OCI-LY1 (cell line): ENCODE measurements around the gene CDK5R1.

Source experiments
- H2AFZ ChIP-seq: fragments of 200-600 bp; sonication (generic), shearing (Covaris generic); 2 replicates; pipeline ENCODE4 v1.6.0; 2014; ENCODE audit warnings: antibody characterized with exemption, mild to moderate bottlenecking, low read length
- H3F3A ChIP-seq: fragments of 200-600 bp; sonication (generic), shearing (Covaris generic); 2 replicates; pipeline ENCODE4 v1.6.0; 2014; ENCODE audit warnings: mild to moderate bottlenecking, antibody characterized with exemption, low read length, moderate library complexity; ENCODE audit not compliant: insufficient read depth
- H3K27ac ChIP-seq: fragments of 200-600 bp; sonication (generic); 2 replicates; pipeline ENCODE4 v1.5.1; 2014; ENCODE audit warnings: low read length, mixed run types, mild to moderate bottlenecking, low read depth; ENCODE audit not compliant: poor library complexity, severe bottlenecking
- H3K27me3 ChIP-seq: fragments of 200-600 bp; sonication (generic); 2 replicates; pipeline ENCODE4 v1.6.0; 2014; ENCODE audit warnings: antibody characterized with exemption, mild to moderate bottlenecking, low read length, moderate library complexity; ENCODE audit not compliant: insufficient read depth
- H3K36me3 ChIP-seq: fragments of 200-600 bp; sonication (generic); 2 replicates; pipeline ENCODE4 v1.6.1; 2014; ENCODE audit warnings: mild to moderate bottlenecking, antibody characterized with exemption, low read length, moderate library complexity, mixed read lengths; ENCODE audit not compliant: insufficient read depth
- H3K4me1 ChIP-seq: fragments of 200-600 bp; sonication (generic); 2 replicates; pipeline ENCODE4 v1.5.1; 2014; ENCODE audit warnings: mild to moderate bottlenecking, low read length, moderate library complexity; ENCODE audit not compliant: insufficient read depth, severe bottlenecking
- H3K4me2 ChIP-seq: fragments of 200-600 bp; sonication (generic), shearing (Covaris generic); 2 replicates; pipeline ENCODE4 v1.6.1; 2014; ENCODE audit warnings: low read length
- H3K4me3 ChIP-seq: fragments of 200-600 bp; sonication (generic); 2 replicates; pipeline ENCODE4 v1.5.1; 2014; ENCODE audit warnings: low read length, low read depth, mild to moderate bottlenecking, mixed read lengths; ENCODE audit not compliant: poor library complexity, severe bottlenecking
- H3K79me2 ChIP-seq: fragments of 200-600 bp; shearing (Covaris generic); 2 replicates; pipeline ENCODE4 v1.6.1; 2016; ENCODE audit warnings: mixed run types, low read length, mixed read lengths; ENCODE audit not compliant: insufficient read depth
- H3K9ac ChIP-seq: fragments of 200-600 bp; sonication (generic), shearing (Covaris generic); 2 replicates; pipeline ENCODE4 v1.6.1; 2014; ENCODE audit warnings: mild to moderate bottlenecking, low read length, mixed read lengths
- H3K9me2 ChIP-seq: fragments of 200-600 bp; sonication (generic), shearing (Covaris generic); 2 replicates; pipeline ENCODE4 v1.6.1; 2014; ENCODE audit warnings: low read depth, mild to moderate bottlenecking, low read length, mixed read lengths
- H3K9me3 ChIP-seq: fragments of 200-600 bp; shearing (Covaris generic); 2 replicates; pipeline ENCODE4 v1.6.1; 2014; ENCODE audit warnings: low read length, mixed read lengths
- H4K20me1 ChIP-seq: fragments of 200-600 bp; sonication (generic), shearing (Covaris generic); 2 replicates; pipeline ENCODE4 v1.6.0; 2016; ENCODE audit warnings: mild to moderate bottlenecking, low read length; ENCODE audit not compliant: insufficient read depth
- EZH2 ChIP-seq: fragments of 200-600 bp; sonication (generic), shearing (Covaris generic); IDR thresholded peaks from 2 replicates; pipeline ENCODE4 v1.8.0; 2017; ENCODE audit warnings: borderline replicate concordance, mixed run types, mild to moderate bottlenecking, antibody characterized with exemption, low read length, moderate library complexity, mixed read lengths
- TF ChIP-seq, protein P1 (sequence below): fragments of 200-600 bp; sonication (generic), shearing (Covaris generic); IDR thresholded peaks from 2 replicates; pipeline ENCODE4 v1.5.1; 2017; ENCODE audit warnings: mild to moderate bottlenecking, antibody characterized with exemption, low read length, moderate library complexity, mixed read lengths

Gene CDK5R1

DNA sequence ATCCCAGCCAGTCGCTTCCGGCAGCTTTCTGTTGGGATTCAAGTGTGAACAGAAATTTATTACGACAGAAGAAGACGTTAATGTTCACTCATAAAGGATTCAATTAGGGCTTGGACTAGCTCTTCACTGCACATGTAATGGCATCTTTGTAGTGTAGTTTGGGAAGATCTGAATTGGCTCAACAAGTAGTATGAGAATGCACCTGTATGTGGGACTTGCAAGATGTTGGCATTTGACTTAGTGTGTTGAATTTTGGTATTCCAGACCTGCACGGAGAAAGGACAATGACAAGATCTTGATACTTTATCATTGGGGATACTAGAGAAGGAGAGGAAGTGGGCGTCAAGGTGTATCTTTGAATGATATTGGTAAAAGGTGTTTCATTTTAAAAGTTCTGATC is 41.3 kb upstream of the CDK5R1 start:
- Histone ChIP-seq H3K9me2 (no peaks in the 10 kb centered on the region), H3K4me3 (peak overlapping the region; percentile 99), H3K4me2 (peak overlapping the region; percentile 77), H3K9me3 (no peaks in the 10 kb centered on the region), H2AFZ (no peak overlapping the region), H3K79me2 (peaks cover 45% of the 10 kb centered on the region), H3F3A (no peaks in the 10 kb centered on the region), H4K20me1 (no peaks in the 10 kb centered on the region), H3K27ac (no peak overlapping the region), H3K27me3 (no peaks in the 10 kb centered on the region), H3K9ac (peak overlapping the region; percentile 97), H3K4me1 (peaks cover 23% of the 10 kb centered on the region), H3K36me3 (peaks cover 43% of the 10 kb centered on the region)
- TF ChIP-seq, protein P1, sequence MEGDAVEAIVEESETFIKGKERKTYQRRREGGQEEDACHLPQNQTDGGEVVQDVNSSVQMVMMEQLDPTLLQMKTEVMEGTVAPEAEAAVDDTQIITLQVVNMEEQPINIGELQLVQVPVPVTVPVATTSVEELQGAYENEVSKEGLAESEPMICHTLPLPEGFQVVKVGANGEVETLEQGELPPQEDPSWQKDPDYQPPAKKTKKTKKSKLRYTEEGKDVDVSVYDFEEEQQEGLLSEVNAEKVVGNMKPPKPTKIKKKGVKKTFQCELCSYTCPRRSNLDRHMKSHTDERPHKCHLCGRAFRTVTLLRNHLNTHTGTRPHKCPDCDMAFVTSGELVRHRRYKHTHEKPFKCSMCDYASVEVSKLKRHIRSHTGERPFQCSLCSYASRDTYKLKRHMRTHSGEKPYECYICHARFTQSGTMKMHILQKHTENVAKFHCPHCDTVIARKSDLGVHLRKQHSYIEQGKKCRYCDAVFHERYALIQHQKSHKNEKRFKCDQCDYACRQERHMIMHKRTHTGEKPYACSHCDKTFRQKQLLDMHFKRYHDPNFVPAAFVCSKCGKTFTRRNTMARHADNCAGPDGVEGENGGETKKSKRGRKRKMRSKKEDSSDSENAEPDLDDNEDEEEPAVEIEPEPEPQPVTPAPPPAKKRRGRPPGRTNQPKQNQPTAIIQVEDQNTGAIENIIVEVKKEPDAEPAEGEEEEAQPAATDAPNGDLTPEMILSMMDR: no peak
- TF ChIP-seq EZH2: no peak

DNA sequence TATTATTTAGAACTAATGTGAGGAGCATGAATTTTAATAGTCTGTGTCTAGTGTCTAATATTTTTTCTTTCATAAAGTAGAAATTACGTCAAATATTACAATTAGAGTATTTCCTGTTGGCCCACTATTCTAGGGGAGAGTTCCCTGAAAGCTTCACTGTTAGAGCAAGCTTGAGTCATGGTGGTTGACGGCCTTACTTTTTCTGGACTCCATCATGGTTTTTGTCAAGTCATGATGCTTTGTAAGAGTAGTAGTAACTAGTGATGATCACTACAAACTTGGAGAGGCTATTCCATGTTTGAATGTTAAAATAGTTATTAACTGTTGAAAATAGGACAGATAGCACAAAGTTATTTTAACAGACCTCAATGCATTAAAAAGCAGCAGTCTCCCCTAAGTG is 40.8 kb upstream of the CDK5R1 start:
- Histone ChIP-seq H3F3A (no peaks in the 10 kb centered on the region), H3K9me3 (no peaks in the 10 kb centered on the region), H2AFZ (no peak overlapping the region), H3K79me2 (peaks cover 46% of the 10 kb centered on the region), H3K9me2 (no peaks in the 10 kb centered on the region), H3K27ac (no peak overlapping the region), H3K4me2 (peak overlapping the region; percentile 77), H3K27me3 (no peaks in the 10 kb centered on the region), H3K9ac (peak overlapping the region; percentile 97), H4K20me1 (no peaks in the 10 kb centered on the region), H3K4me3 (peak overlapping the region; percentile 99), H3K4me1 (peaks cover 23% of the 10 kb centered on the region), H3K36me3 (peaks cover 48% of the 10 kb centered on the region)
- TF ChIP-seq EZH2: no peak
- TF ChIP-seq, protein P1: no peak

DNA sequence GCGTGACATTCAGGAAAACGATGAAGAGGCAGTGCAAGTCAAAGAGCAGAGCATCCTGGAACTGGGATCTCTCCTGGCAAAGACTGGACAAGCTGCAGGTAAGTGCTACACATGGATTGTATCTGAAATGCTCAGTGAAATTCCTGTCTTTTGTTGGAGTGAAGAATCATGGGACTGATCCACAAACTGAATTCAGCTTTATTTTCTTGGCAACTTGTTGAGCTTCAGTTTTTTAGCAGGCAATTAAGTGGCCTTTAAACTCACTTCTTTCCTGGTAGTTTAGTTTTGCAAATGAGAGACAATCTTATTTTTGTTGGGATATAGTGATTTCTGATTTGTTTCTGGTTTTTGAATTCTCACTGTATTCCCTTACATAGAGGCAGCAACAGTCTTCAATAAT is 39.8 kb upstream of the CDK5R1 start:
- Histone ChIP-seq H3K36me3 (peaks cover 58% of the 10 kb centered on the region), H3K9me2 (no peaks in the 10 kb centered on the region), H3F3A (no peaks in the 10 kb centered on the region), H3K9ac (no peak overlapping the region; the same call in 1 of the 2 replicates), H4K20me1 (no peaks in the 10 kb centered on the region), H3K27ac (no peak overlapping the region), H3K27me3 (no peaks in the 10 kb centered on the region), H3K79me2 (peaks cover 50% of the 10 kb centered on the region), H2AFZ (no peak overlapping the region), H3K4me1 (peaks cover 23% of the 10 kb centered on the region), H3K9me3 (no peaks in the 10 kb centered on the region), H3K4me3 (no peak overlapping the region), H3K4me2 (no peak overlapping the region; the same call in 1 of the 2 replicates)
- TF ChIP-seq EZH2: no peak
- TF ChIP-seq, protein P1: no peak
